Esophagus muscularis mucosa (tissue), 4 donors: ENCODE data around the gene LRFN5. TPM values are rescaled to one million over a fixed set of nuclear protein-coding genes. Genes with fewer than 3 reads are reported as not detected.

Experiments used
- DNase-seq: peaks from one replicate; pipeline ENCODE4 v3.0.0-alpha.2; 2017; ENCODE audit errors: extremely low spot score
- H3K27ac ChIP-seq, 4 donors: fragments of 200-600 bp; sonication (generic); replicated peaks in 1 of 4; 1 replicate in 3 of 4; 2 replicates in 1 of 4; pipeline ENCODE4 v1.5.1; 2016 to 2019; ENCODE audit warnings: mild to moderate bottlenecking in 1 of 4
- H3K27me3 ChIP-seq, 4 donors: fragments of 200-600 bp; sonication (generic); one replicate each; pipeline versions ENCODE4 v1.5.1 to v1.6.0; 2016 to 2019
- H3K36me3 ChIP-seq, 4 donors: fragments of 200-600 bp; sonication (generic); one replicate each; pipeline ENCODE4 v1.5.1; 2016 to 2019
- H3K4me1 ChIP-seq, 4 donors: fragments of 200-600 bp; sonication (generic); one replicate each; pipeline ENCODE4 v1.5.1; 2016 to 2019
- H3K4me3 ChIP-seq, 4 donors: fragments of 200-600 bp; sonication (generic); 1 replicate in 2 of 4; 2 replicates in 2 of 4; pipeline ENCODE4 v1.5.1; 2016 to 2019; ENCODE audit warnings: mild to moderate bottlenecking in 4 of 4, moderate library complexity in 1 of 4
- H3K9me3 ChIP-seq, 4 donors: fragments of 200-600 bp; sonication (generic); 1 replicate in 3 of 4; 2 replicates in 1 of 4; pipeline ENCODE4 v1.5.1; 2016 to 2019
- EP300 ChIP-seq: sonication (generic); formaldehyde crosslinking; IDR thresholded peaks from one replicate; pipeline ENCODE4 v1.6.1; 2017; ENCODE audit warnings: antibody characterized with exemption
- POLR2A ChIP-seq: fragments of 450-650 bp; IDR thresholded peaks from one replicate; pipeline ENCODE4 v1.6.1; 2017; ENCODE audit warnings: antibody characterized with exemption, moderate library complexity, mild to moderate bottlenecking, low read depth
- POLR2AphosphoS5 ChIP-seq, 2 donors: sonication (generic); formaldehyde crosslinking; IDR thresholded peaks; one replicate each; pipeline ENCODE4 v1.6.1; 2017; ENCODE audit warnings: antibody characterized with exemption in 2 of 2
- WGBS: methylation state at CpG from one replicate; pipeline ENCODE4 v1.1.5; 2018; 5-methylcytosine and 5-hydroxymethylcytosine counted together
- intact Hi-C: fragments of 100-400 bp; cut with DNase I; formaldehyde crosslinking; loops from one replicate; pipeline ENCODE4 v1.15.1; 2023
- total RNA-seq, 4 donors: library from RNA; depleted of rRNA; stranded (reverse); fragments of >200 nt; gene quantifications; one replicate each; pipeline versions ENCODE4 v1.1.0 to v1.2.1, GENCODE V29; 2016
- TF ChIP-seq, protein P1 (sequence below), 3 experiments: fragments of 200-600 bp in 2 of 3; fragments of 450-650 bp in 1 of 3; sonication (generic) in 2 of 3; IDR thresholded peaks; one replicate each; pipeline ENCODE4 v1.5.1; 2017 to 2019; ENCODE audit warnings: antibody characterized with exemption in 3 of 3, mild to moderate bottlenecking in 2 of 3, moderate library complexity in 1 of 3

The LRFN5 gene
- total RNA-seq, 4 donors from 2014 or later: 2.1 to 4.6 (median 3.3) TPM

GRCh38 chr14:41868396-41868795 is 261.7 kb downstream of the LRFN5 start:
- 82% methylated on average over 3 of the region's 3 CpGs for WGBS
- Histone ChIP-seq H3K4me3 (no peak overlapping the region), H3K36me3 (no peaks in the 10 kb centered on the region), H3K4me1 (peaks cover 0 to 7% (median 3%) of the 10 kb centered on the region in 4 donors), H3K27ac (no peak overlapping the region), H3K9me3 (no peaks in the 10 kb centered on the region), H3K27me3 (no peaks in the 10 kb centered on the region)
- DNase-seq: no peak
- intact Hi-C loops: no loop called here
- TF ChIP-seq EP300 (no peak), POLR2A (no peak), POLR2AphosphoS5 (IDR thresholded peaks at IDR 0.05) (no peak)
- TF ChIP-seq, protein P1, sequence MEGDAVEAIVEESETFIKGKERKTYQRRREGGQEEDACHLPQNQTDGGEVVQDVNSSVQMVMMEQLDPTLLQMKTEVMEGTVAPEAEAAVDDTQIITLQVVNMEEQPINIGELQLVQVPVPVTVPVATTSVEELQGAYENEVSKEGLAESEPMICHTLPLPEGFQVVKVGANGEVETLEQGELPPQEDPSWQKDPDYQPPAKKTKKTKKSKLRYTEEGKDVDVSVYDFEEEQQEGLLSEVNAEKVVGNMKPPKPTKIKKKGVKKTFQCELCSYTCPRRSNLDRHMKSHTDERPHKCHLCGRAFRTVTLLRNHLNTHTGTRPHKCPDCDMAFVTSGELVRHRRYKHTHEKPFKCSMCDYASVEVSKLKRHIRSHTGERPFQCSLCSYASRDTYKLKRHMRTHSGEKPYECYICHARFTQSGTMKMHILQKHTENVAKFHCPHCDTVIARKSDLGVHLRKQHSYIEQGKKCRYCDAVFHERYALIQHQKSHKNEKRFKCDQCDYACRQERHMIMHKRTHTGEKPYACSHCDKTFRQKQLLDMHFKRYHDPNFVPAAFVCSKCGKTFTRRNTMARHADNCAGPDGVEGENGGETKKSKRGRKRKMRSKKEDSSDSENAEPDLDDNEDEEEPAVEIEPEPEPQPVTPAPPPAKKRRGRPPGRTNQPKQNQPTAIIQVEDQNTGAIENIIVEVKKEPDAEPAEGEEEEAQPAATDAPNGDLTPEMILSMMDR (IDR thresholded peaks at IDR 0.05): no peak

GRCh38 chr14:41872931-41873685 is 266.4 kb downstream of the LRFN5 start:
- intact Hi-C loops: no loop called here
- 34% methylated on average over 4 of the region's 4 CpGs for WGBS
- Histone ChIP-seq H3K4me3 (no peak overlapping the region), H3K9me3 (no peaks in the 10 kb centered on the region), H3K27ac (no peak overlapping the region), H3K27me3 (no peaks in the 10 kb centered on the region), H3K36me3 (no peaks in the 10 kb centered on the region), H3K4me1 (peaks cover 0 to 11% (median 8%) of the 10 kb centered on the region in 4 donors)
- TF ChIP-seq POLR2A (no peak), EP300 (no peak), POLR2AphosphoS5 (IDR thresholded peaks at IDR 0.05) (no peak)
- TF ChIP-seq, protein P1 (IDR thresholded peaks at IDR 0.05): no peak
- no peak for DNase-seq

- no peak for DNase-seq
- Histone ChIP-seq H3K27ac (no peak overlapping the region), H3K4me3 (no peak overlapping the region), H3K9me3 (no peaks in the 10 kb centered on the region), H3K4me1 (peaks cover 0 to 11% (median 8%) of the 10 kb centered on the region in 4 donors), H3K27me3 (no peaks in the 10 kb centered on the region), H3K36me3 (no peaks in the 10 kb centered on the region)
- TF ChIP-seq EP300 (no peak), POLR2A (no peak), POLR2AphosphoS5 (IDR thresholded peaks at IDR 0.05) (no peak)
- TF ChIP-seq, protein P1 (IDR thresholded peaks at IDR 0.05): no peak
- WGBS: 31% methylated on average over 1 of the region's 1 CpG
- intact Hi-C loops: no loop called here
Observed at GRCh38 chr14:41873686-41874317, 267.1 kb downstream of the LRFN5 start.

- Histone ChIP-seq H3K36me3 (no peaks in the 10 kb centered on the region), H3K27ac (no peak overlapping the region), H3K4me1 (peaks cover 0 to 11% (median 8%) of the 10 kb centered on the region in 4 donors), H3K9me3 (no peaks in the 10 kb centered on the region), H3K27me3 (no peaks in the 10 kb centered on the region), H3K4me3 (no peak overlapping the region)
- WGBS: 96% methylated on average over 1 of the region's 1 CpG
- TF ChIP-seq POLR2A (no peak), EP300 (no peak), POLR2AphosphoS5 (IDR thresholded peaks at IDR 0.05) (no peak)
- DNase-seq: no peak
- intact Hi-C loops: no loop called here
Observed at GRCh38 chr14:41875116-41875515, 268.4 kb downstream of the LRFN5 start.

- Histone ChIP-seq H3K27me3 (no peaks in the 10 kb centered on the region), H3K4me3 (no peak overlapping the region), H3K4me1 (peaks cover 0 to 9% (median 4%) of the 10 kb centered on the region in 4 donors), H3K36me3 (no peaks in the 10 kb centered on the region), H3K27ac (no peak overlapping the region), H3K9me3 (no peaks in the 10 kb centered on the region)
- TF ChIP-seq, protein P1 (IDR thresholded peaks at IDR 0.05): no peak
- no peak for TF ChIP-seq POLR2AphosphoS5 (IDR thresholded peaks at IDR 0.05)
- TF ChIP-seq EP300: no peak
- intact Hi-C loops: no loop called here
- WGBS: 70% methylated on average over 3 of the region's 3 CpGs
- no peak for DNase-seq
Observed at GRCh38 chr14:41878321-41878720, 271.6 kb downstream of the LRFN5 start.
